ENCODE measurements around the gene CLDN25.
"Not testable (repeated sequence)": the region's sequence is repeated elsewhere in the genome, so short reads cannot be mapped to it uniquely, and the experiment has no call there.

Gene CLDN25

GRCh38 chr11:113773416-113774173 lies 6.0 kb upstream of the CLDN25 start, which contains the start of gene ZW10:
ZW10 (minus strand) TSS chr11:113773692; CDS start chr11:113773666, 26 bp downstream.
- peak within 1 kb of the TSS; percentile 75 for H3K27ac ChIP-seq (ENCODE audit: low read depth, low read length)
- no peaks in the 10 kb centered on the region for H3K27me3 ChIP-seq (ENCODE audit: control insufficient read depth in 1 of 2, insufficient read depth in 2 of 2, low read length in 2 of 2)
- H3K4me1 ChIP-seq (ENCODE audit: control insufficient read depth in 1 of 2, insufficient read depth in 2 of 2, low read length in 2 of 2), result peaks cover 5 to 12% of the 10 kb centered on the region in 2 donors
- H3K36me3 ChIP-seq (ENCODE audit: control insufficient read depth in 1 of 2, insufficient read depth in 2 of 2, low read length in 2 of 2), result no peaks in the 10 kb centered on the region
- peak within 1 kb of the TSS; percentile 98 to 100 for H3K4me3 ChIP-seq (ENCODE audit: low read depth in 1 of 2, low read length in 2 of 2)
- H3K9me3 ChIP-seq (ENCODE audit: control insufficient read depth in 1 of 2, low read length in 2 of 2), result no peaks in the 10 kb centered on the region
- peak within 1 kb of the TSS; percentile 97 to 99 for H3K9ac ChIP-seq (ENCODE audit: low read depth in 1 of 2, low read length in 2 of 2)

- Histone ChIP-seq H3K9ac (ENCODE audit: low read depth in 1 of 2, low read length in 2 of 2) (peak overlapping the region; percentile 97 to 99), H3K4me3 (ENCODE audit: low read depth in 1 of 2, low read length in 2 of 2) (peak overlapping the region; percentile 98 to 100)
Observed at GRCh38 chr11:113774174-113774503, 5.5 kb upstream of the CLDN25 start.

DNA sequence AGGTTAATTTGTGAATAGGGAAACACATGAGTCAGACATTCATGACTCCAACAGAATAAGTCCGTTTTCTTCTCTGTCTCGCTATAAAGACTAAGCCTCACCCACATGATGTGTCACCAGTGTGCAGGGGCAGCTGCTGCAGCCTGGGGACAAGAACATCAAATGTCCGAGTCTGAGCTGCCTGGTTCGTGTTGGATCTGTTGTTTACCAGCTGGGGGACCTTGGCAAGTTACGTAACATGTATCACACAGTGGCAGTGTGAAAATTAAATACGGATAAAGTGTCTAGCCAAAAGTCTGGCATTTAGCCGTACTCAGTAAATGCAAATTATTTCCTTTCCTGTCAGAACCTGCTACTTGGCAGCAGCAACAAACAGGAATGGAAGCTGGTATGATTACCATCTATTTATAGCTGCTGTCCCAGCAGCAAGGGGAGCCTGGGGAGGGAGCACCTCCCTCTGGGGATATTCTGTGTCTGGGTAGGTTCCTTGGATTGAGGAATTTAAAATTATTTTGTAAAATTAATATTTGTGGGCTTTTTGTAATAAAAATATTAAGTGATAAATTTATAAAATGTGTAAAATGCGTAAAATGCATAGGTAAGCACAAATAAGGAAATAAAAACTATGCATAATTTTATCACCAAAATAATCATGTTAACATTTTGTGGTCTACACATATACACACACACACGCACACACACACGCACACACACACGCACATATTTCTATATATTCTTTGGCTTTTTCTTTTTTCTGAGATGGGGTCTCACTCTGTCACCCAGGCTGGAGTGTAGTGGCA lies 1.3 kb upstream of the CLDN25 start:
- Histone ChIP-seq H3K36me3 (ENCODE audit: control insufficient read depth in 1 of 2, insufficient read depth in 2 of 2, low read length in 2 of 2) (no peaks in the 10 kb centered on the region), H3K4me3 (ENCODE audit: low read depth in 1 of 2, low read length in 2 of 2) (peak overlapping the region; percentile 44 to 65), H3K27me3 (ENCODE audit: control insufficient read depth in 1 of 2, insufficient read depth in 2 of 2, low read length in 2 of 2) (peaks cover 0 to 3% of the 10 kb centered on the region in 2 donors), H3K4me1 (ENCODE audit: control insufficient read depth in 1 of 2, insufficient read depth in 2 of 2, low read length in 2 of 2) (peaks cover 0 to 3% of the 10 kb centered on the region in 2 donors), H3K9me3 (ENCODE audit: control insufficient read depth in 1 of 2, low read length in 2 of 2) (no peaks in the 10 kb centered on the region), H3K27ac (ENCODE audit: low read depth, low read length) (no peak overlapping the region), H3K9ac (ENCODE audit: low read depth in 1 of 2, low read length in 2 of 2) (no peak overlapping the region)

More at GRCh38 chr11:113774174-113774503, 5.5 kb upstream of the CLDN25 start:
- Histone ChIP-seq H3K9me3 (ENCODE audit: control insufficient read depth in 1 of 2, low read length in 2 of 2) (no peaks in the 10 kb centered on the region), H3K27me3 (ENCODE audit: control insufficient read depth in 1 of 2, insufficient read depth in 2 of 2, low read length in 2 of 2) (no peaks in the 10 kb centered on the region), H3K36me3 (ENCODE audit: control insufficient read depth in 1 of 2, insufficient read depth in 2 of 2, low read length in 2 of 2) (no peaks in the 10 kb centered on the region), H3K4me1 (ENCODE audit: control insufficient read depth in 1 of 2, insufficient read depth in 2 of 2, low read length in 2 of 2) (peaks cover 5 to 12% of the 10 kb centered on the region in 2 donors), H3K27ac (ENCODE audit: low read depth, low read length) (no peak overlapping the region)

DNA sequence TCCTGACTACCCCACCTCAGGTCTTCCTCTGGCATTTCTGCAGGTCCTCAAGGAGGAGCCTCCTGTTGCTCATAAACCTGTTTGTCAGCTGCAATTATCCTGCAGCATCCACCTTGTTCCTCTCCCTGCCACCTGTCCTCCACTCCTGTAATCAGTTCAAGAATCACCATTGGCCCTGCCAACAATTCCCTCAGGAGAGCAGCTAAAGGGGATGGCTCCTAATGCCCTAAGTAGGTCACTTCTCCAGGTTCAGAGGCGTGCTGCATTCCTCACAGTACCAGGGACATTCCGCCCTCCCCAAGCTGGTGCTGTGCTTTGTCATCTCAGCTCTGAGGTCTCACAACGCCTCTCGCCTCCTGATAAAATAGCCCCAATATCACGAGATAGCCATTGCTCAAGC lies 2.1 kb downstream of the CLDN25 start:
- Histone ChIP-seq H3K27me3 (ENCODE audit: control insufficient read depth in 1 of 2, insufficient read depth in 2 of 2, low read length in 2 of 2) (peaks cover 0 to 3% of the 10 kb centered on the region in 2 donors), H3K36me3 (ENCODE audit: control insufficient read depth in 1 of 2, insufficient read depth in 2 of 2, low read length in 2 of 2) (no peaks in the 10 kb centered on the region), H3K27ac (ENCODE audit: low read depth, low read length) (no peak overlapping the region), H3K4me1 (ENCODE audit: control insufficient read depth in 1 of 2, insufficient read depth in 2 of 2, low read length in 2 of 2) (peaks cover 0 to 3% of the 10 kb centered on the region in 2 donors), H3K9ac (ENCODE audit: low read depth in 1 of 2, low read length in 2 of 2) (no peak overlapping the region), H3K4me3 (ENCODE audit: low read depth in 1 of 2, low read length in 2 of 2) (no peak overlapping the region), H3K9me3 (ENCODE audit: control insufficient read depth in 1 of 2, low read length in 2 of 2) (no peaks in the 10 kb centered on the region)

- Histone ChIP-seq H3K27me3 (ENCODE audit: control insufficient read depth in 1 of 2, insufficient read depth in 2 of 2, low read length in 2 of 2) (peaks cover 0 to 3% of the 10 kb centered on the region in 2 donors), H3K36me3 (ENCODE audit: control insufficient read depth in 1 of 2, insufficient read depth in 2 of 2, low read length in 2 of 2) (no peaks in the 10 kb centered on the region), H3K27ac (ENCODE audit: low read depth, low read length) (no peak overlapping the region), H3K9me3 (ENCODE audit: control insufficient read depth in 1 of 2, low read length in 2 of 2) (no peaks in the 10 kb centered on the region), H3K4me1 (ENCODE audit: control insufficient read depth in 1 of 2, insufficient read depth in 2 of 2, low read length in 2 of 2) (peaks cover 0 to 3% of the 10 kb centered on the region in 2 donors), H3K9ac (ENCODE audit: low read depth in 1 of 2, low read length in 2 of 2) (no peak overlapping the region), H3K4me3 (ENCODE audit: low read depth in 1 of 2, low read length in 2 of 2) (no peak overlapping the region)
Observed at GRCh38 chr11:113782134-113782533, 2.5 kb downstream of the CLDN25 start.

DNA sequence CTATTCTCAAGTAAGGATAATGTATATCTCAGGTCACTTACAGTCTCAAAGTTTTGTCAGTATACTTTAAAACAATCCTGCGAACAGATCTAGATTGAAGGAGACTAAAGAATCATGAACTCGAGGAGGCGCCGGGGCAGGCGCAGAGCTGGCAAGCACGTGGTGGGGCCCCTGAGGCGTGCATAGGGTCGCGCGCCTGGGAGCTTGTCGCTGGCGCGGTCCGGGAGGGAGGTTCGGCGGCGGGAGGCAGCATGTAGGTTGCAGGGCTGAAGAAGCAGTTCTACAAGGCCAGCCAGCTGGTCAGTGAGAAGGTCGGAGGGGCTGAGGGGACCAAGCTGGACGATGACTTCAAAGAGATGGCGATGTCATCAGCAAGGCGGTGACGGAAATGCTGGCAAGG lies 9.4 kb downstream of the CLDN25 start:
- H3K4me1 ChIP-seq (ENCODE audit: control insufficient read depth in 1 of 2, insufficient read depth in 2 of 2, low read length in 2 of 2); H3K9me3 ChIP-seq (ENCODE audit: control insufficient read depth in 1 of 2, low read length in 2 of 2): not testable (repeated sequence)

GRCh38 chr11:113789675-113790320 lies 10.2 kb downstream of the CLDN25 start:
- Histone ChIP-seq H3K4me1 (ENCODE audit: control insufficient read depth in 1 of 2, insufficient read depth in 2 of 2, low read length in 2 of 2) (no peaks in the 10 kb centered on the region), H3K27ac (ENCODE audit: low read depth, low read length) (no peak overlapping the region), H3K4me3 (ENCODE audit: low read depth in 1 of 2, low read length in 2 of 2) (no peak overlapping the region), H3K9ac (ENCODE audit: low read depth in 1 of 2, low read length in 2 of 2) (no peak overlapping the region), H3K36me3 (ENCODE audit: control insufficient read depth in 1 of 2, insufficient read depth in 2 of 2, low read length in 2 of 2) (no peaks in the 10 kb centered on the region), H3K27me3 (ENCODE audit: control insufficient read depth in 1 of 2, insufficient read depth in 2 of 2, low read length in 2 of 2) (no peaks in the 10 kb centered on the region), H3K9me3 (ENCODE audit: control insufficient read depth in 1 of 2, low read length in 2 of 2) (no peaks in the 10 kb centered on the region)

More for the DNA sequence above, 9.4 kb downstream of the CLDN25 start:
- H3K27ac ChIP-seq (ENCODE audit: low read depth, low read length); H3K27me3 ChIP-seq (ENCODE audit: control insufficient read depth in 1 of 2, insufficient read depth in 2 of 2, low read length in 2 of 2); H3K9ac ChIP-seq (ENCODE audit: low read depth in 1 of 2, low read length in 2 of 2); H3K36me3 ChIP-seq (ENCODE audit: control insufficient read depth in 1 of 2, insufficient read depth in 2 of 2, low read length in 2 of 2); H3K4me3 ChIP-seq (ENCODE audit: low read depth in 1 of 2, low read length in 2 of 2): not testable (repeated sequence)

- Histone ChIP-seq H3K4me1 (ENCODE audit: control insufficient read depth in 1 of 2, insufficient read depth in 2 of 2, low read length in 2 of 2) (no peaks in the 10 kb centered on the region), H3K9me3 (ENCODE audit: control insufficient read depth in 1 of 2, low read length in 2 of 2) (no peaks in the 10 kb centered on the region), H3K27me3 (ENCODE audit: control insufficient read depth in 1 of 2, insufficient read depth in 2 of 2, low read length in 2 of 2) (no peaks in the 10 kb centered on the region), H3K36me3 (ENCODE audit: control insufficient read depth in 1 of 2, insufficient read depth in 2 of 2, low read length in 2 of 2) (peaks cover 0 to 28% of the 10 kb centered on the region in 2 donors), H3K4me3 (ENCODE audit: low read depth in 1 of 2, low read length in 2 of 2) (no peak overlapping the region), H3K27ac (ENCODE audit: low read depth, low read length) (no peak overlapping the region), H3K9ac (ENCODE audit: low read depth in 1 of 2, low read length in 2 of 2) (no peak overlapping the region)
Observed at GRCh38 chr11:113796663-113797259, 17.2 kb downstream of the CLDN25 start.

- no peak overlapping the region for H3K4me3 ChIP-seq (ENCODE audit: low read depth in 1 of 2, low read length in 2 of 2)
- H3K9me3 ChIP-seq (ENCODE audit: control insufficient read depth in 1 of 2, low read length in 2 of 2), result no peaks in the 10 kb centered on the region
- no peaks in the 10 kb centered on the region for H3K4me1 ChIP-seq (ENCODE audit: control insufficient read depth in 1 of 2, insufficient read depth in 2 of 2, low read length in 2 of 2)
- no peak overlapping the region for H3K9ac ChIP-seq (ENCODE audit: low read depth in 1 of 2, low read length in 2 of 2)
- peaks cover 12 to 62% of the 10 kb centered on the region in 2 donors for H3K36me3 ChIP-seq (ENCODE audit: control insufficient read depth in 1 of 2, insufficient read depth in 2 of 2, low read length in 2 of 2)
- H3K27ac ChIP-seq (ENCODE audit: low read depth, low read length), result no peak overlapping the region
- H3K27me3 ChIP-seq (ENCODE audit: control insufficient read depth in 1 of 2, insufficient read depth in 2 of 2, low read length in 2 of 2), result no peaks in the 10 kb centered on the region
Observed at GRCh38 chr11:113802621-113803020, 23.0 kb downstream of the CLDN25 start.
